Omental fat pad (tissue), 4 donors: ENCODE measurements around the gene IFT74. TPM values are rescaled to one million over a fixed set of nuclear protein-coding genes. Genes with fewer than 3 reads are reported as not detected.
A peak's percentile ranks its signal among the peaks of the same experiment; 100 is the strongest.

Source experiments
- ATAC-seq: fragments of 150-250 bp; one replicate; pipeline ENCODE4 v1.9.1; 2016; ENCODE audit warnings: mild to moderate bottlenecking, moderate library complexity; ENCODE audit not compliant: low FRiP score
- DNase-seq: peaks from one replicate; pipeline ENCODE4 v3.0.0-alpha.2; 2019; ENCODE audit warnings: low spot score
- total RNA-seq, 4 donors: library from RNA; depleted of rRNA; stranded (reverse); fragments of >200 nt; gene quantifications; one replicate each; pipeline ENCODE4 v1.1.0, GENCODE V29; 2016
- TF ChIP-seq, protein P1 (sequence below), 3 donors: fragments of 450-650 bp; IDR thresholded peaks; one replicate each; pipeline ENCODE4 v1.5.1; 2016 to 2017; ENCODE audit warnings: antibody characterized with exemption in 3 of 3, mild to moderate bottlenecking in 3 of 3, moderate library complexity in 2 of 3

IFT74 gene
- total RNA-seq: 10 to 100 TPM in 2 of 4 donors, 1 to 10 TPM in 2; 5.3 to 13.0 (median 10.5) TPM

DNA sequence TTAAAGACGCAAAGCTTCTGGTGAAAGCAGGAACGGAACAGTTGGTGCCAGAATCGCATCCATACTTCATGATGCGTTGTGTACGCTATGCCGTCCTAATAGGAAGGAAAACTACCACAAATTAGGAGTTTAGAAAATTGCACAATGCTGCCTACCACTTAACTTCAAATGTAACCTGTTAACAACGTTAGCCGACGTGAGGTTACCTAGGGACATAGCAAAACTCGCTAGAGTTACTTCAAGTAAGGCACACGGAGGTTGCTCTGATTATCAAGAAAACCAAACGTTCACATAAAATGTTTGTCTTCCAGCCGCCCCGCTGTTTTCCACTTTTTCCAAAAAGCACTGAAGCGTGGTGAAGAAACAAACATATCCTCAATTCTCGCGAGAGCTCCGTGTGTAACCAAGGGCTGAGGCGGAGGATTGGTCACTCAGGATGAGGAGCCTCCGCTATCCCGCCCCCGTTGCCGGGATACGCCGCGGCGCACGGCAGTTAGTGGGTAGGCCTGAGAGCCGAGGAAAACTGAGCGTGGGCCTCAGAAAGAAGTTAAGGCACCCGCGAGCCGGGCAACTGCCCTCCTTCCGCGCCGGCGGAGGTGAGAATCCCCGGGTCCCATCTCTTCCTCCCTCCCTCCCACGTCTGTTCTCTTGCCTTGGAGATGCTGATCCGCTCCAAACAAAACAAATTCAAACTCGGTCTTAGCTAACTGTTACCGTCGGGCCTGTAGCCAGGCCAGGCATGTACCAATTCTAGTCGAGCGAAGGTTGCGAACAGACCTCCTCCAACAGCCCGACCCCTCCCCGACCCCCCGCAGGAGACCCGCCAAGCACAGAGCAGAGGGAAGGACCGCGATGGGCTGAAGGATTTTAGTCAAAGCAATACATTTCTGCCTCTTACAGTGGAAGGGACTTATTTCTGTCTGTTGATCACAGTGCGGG lies at the start of gene IFT74:
Gene IFT74, plus strand, starts transcription at position 492 of the 939 bp plus-strand sequence. CDS start 5,556 bp downstream, outside the sequence.
- ATAC-seq: peak; percentile 100
- TF ChIP-seq, protein P1, sequence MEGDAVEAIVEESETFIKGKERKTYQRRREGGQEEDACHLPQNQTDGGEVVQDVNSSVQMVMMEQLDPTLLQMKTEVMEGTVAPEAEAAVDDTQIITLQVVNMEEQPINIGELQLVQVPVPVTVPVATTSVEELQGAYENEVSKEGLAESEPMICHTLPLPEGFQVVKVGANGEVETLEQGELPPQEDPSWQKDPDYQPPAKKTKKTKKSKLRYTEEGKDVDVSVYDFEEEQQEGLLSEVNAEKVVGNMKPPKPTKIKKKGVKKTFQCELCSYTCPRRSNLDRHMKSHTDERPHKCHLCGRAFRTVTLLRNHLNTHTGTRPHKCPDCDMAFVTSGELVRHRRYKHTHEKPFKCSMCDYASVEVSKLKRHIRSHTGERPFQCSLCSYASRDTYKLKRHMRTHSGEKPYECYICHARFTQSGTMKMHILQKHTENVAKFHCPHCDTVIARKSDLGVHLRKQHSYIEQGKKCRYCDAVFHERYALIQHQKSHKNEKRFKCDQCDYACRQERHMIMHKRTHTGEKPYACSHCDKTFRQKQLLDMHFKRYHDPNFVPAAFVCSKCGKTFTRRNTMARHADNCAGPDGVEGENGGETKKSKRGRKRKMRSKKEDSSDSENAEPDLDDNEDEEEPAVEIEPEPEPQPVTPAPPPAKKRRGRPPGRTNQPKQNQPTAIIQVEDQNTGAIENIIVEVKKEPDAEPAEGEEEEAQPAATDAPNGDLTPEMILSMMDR (IDR thresholded peaks at IDR 0.05): no peak
- peak; percentile 93 for DNase-seq

DNA sequence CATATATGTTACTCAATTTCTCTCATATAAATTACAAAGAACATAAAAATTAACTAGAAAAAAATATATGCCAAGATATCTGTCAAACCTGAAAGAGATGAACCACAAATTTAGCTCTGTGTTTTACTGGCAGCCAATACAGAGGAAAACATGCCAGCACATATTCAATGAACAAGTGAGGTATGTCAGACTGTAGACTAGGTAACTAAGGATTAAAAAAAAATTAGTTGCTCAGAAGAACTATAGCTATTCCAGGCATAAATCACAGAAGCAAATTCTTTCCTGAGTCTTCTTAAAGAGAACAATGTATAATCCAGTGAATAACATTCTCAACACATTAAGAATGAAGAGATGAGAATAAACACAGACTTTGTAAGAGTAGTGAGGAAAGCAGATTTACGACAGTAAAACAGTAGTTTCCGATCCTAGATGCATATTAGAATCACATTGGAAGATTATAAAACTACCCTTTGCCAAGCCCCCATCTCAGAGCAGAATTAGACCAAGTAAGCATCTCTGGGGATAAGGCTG lies 43.0 kb upstream of the IFT74 start:
- DNase-seq: no peak
- TF ChIP-seq, protein P1 (IDR thresholded peaks at IDR 0.05): no peak
- no peak for ATAC-seq

DNA sequence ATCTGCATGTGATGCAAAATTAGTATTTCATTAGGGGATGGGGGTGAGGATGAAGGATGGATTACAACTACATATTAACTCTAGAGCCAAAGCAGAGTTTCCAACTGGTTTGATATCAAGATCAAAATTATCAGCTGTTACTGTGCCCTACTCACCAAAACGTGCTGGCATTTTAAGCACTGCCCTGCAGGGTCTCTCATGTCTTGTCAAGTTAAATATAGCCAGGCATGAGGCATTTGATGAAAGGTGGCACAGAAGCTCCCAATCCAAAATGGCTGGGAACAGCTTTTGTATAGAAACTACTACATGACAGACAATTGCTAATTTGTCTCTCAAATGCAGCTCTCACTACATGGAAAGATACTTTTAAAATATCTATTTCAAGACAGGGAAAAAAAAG lies 36.5 kb upstream of the IFT74 start:
- TF ChIP-seq, protein P1 (IDR thresholded peaks at IDR 0.05): no peak
- ATAC-seq (no peak), DNase-seq (no peak)

DNA sequence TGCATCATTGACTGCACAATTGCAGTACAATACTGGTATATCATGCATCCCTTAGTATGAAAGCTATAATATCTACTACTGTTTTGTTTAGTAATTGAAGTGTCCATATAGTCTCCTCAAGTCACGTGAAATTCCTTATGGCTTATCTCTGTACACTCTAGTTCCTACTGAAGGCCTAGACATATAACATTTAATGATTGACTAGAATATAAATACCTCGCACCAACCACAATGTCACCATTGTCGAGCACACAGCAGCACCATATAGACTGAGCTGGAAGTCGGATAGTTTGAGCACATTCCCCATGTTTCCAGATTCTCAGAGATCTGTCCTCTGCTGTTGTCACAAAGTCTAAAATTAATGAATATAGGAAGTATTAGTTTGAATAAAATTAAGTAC lies 30.6 kb upstream of the IFT74 start:
- TF ChIP-seq, protein P1 (IDR thresholded peaks at IDR 0.05): no peak
- DNase-seq: no peak
- no peak for ATAC-seq

DNA sequence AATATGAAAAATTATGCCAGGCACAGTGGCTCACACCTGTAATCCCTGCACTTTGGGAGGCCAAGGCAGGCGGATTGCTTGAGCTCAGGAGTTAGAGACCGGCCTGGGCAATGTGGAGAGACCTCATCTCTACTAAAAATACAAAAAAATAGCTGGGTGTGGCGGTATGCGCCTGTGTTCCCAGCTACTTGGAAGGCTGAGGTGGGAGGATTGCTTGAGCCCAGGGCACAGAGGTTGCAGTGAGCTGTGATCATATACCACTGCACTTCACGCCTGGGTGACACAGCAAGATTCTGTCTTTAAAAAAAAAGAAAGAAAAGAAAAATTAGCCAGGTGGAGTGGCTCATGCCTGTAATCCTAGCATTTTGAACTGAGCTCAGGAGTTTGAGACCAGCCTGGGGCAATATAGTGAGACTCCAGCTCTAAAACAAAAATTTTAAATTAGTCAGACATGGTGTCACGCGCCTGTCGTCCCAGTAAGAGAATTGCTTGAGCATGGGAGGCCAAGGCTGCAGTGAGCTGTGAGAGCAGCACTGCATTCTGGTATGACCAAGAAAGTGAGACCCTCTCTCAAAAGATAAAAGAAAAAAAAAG lies 27.2 kb upstream of the IFT74 start:
- no peak for DNase-seq
- TF ChIP-seq, protein P1 (IDR thresholded peaks at IDR 0.05): no peak
- no peak for ATAC-seq

DNA sequence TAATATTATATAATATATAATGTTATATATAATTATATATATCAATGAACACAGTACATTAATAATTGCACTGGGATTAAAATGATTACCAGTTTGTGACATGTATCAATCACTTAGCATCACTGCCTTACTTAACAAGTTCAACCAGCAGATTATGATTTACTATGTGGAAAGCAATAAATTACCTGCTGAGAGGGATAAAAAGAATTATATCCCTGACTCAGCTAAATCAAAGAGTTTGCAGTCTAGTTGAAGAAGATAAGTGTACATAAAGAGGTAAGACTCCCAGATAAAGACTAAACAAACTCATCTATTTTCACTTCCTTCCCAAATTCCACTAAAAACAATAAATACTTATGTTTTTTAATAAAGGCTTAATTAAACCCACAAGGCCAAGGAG lies 20.4 kb upstream of the IFT74 start:
- ATAC-seq: no peak
- TF ChIP-seq, protein P1 (IDR thresholded peaks at IDR 0.05): no peak
- no peak for DNase-seq
